Mesodermal cell (in vitro differentiated cells): Measurements from ENCODE around the gene SORCS3.
"Not testable (repeated sequence)": the region's sequence is repeated elsewhere in the genome, so short reads cannot be mapped to it uniquely, and the experiment has no call there.

Experiments used
- H3K27ac ChIP-seq: 2 replicates; pipeline ENCODE4 v1.7.0; 2013; ENCODE audit warnings: mild to moderate bottlenecking, low read depth, low read length, moderate library complexity; ENCODE audit not compliant: severe bottlenecking
- H3K36me3 ChIP-seq: 2 replicates; pipeline ENCODE4 v1.7.1; 2013; ENCODE audit warnings: mild to moderate bottlenecking, low read length, moderate library complexity; ENCODE audit not compliant: control insufficient read depth, insufficient read depth
- H3K4me1 ChIP-seq: one replicate; pipeline ENCODE4 v1.7.1; 2013; ENCODE audit warnings: mild to moderate bottlenecking, low read length; ENCODE audit not compliant: insufficient read depth, control insufficient read depth, poor library complexity, severe bottlenecking
- H3K4me3 ChIP-seq: 2 replicates; pipeline ENCODE4 v1.7.0; 2013; ENCODE audit warnings: low read length, control low read depth, mild to moderate bottlenecking; ENCODE audit not compliant: insufficient read depth, poor library complexity, severe bottlenecking; ENCODE audit errors: extremely low read depth
- H3K9me3 ChIP-seq: 2 replicates; pipeline ENCODE4 v1.7.1; 2013; ENCODE audit warnings: mild to moderate bottlenecking, low read length, moderate library complexity; ENCODE audit not compliant: control insufficient read depth
- WGBS, 2 experiments: methylation state at CpG; one replicate each; pipeline ENCODE4 v1.1.5; 2013; ENCODE audit warnings: missing lambda C conversion rate in 2 of 2; ENCODE audit not compliant: insufficient coverage in 2 of 2; 5-methylcytosine and 5-hydroxymethylcytosine counted together

Gene SORCS3

DNA sequence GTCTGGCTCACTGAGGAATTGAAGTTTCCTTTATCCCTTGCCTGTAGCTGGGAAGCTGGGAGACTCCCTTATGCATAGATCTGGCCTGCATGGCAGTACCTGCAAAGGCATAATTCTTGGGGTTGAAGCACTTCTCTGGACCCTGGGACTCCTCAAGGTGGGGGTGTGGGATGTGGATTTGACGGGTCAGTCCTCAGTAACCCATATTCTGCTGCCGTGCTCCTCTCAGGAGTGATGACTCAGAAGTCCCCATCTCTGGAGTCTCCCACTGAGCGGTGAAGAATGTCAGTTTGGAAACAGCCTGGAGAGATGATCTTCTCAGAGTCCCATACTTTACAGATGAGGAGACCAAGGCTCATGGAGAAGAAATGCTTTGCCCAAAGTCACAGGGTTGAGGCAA, 49.0 kb downstream of the SORCS3 start:
- Histone ChIP-seq H3K4me3 (no peak overlapping the region), H3K27ac (no peak overlapping the region), H3K4me1 (no peaks in the 10 kb centered on the region), H3K9me3 (no peaks in the 10 kb centered on the region), H3K36me3 (no peaks in the 10 kb centered on the region)
- 90% methylated on average over 3 of the region's 3 CpGs; no CpG with 5 or more reads in 1 of the 2 experiments for WGBS, 2 experiments

GRCh38 chr10:104690959-104691358, 49.9 kb downstream of the SORCS3 start:
- no peak overlapping the region for H3K27ac ChIP-seq
- no peak overlapping the region for H3K4me3 ChIP-seq
- no peaks in the 10 kb centered on the region for H3K9me3 ChIP-seq
- no peaks in the 10 kb centered on the region for H3K4me1 ChIP-seq
- no peaks in the 10 kb centered on the region for H3K36me3 ChIP-seq
- 75% methylated on average over 1 of the region's 1 CpG for WGBS, 2 experiments

GRCh38 chr10:104694074-104694473, 53.0 kb downstream of the SORCS3 start:
- no peak overlapping the region for H3K4me3 ChIP-seq
- WGBS, 2 experiments = 80% methylated on average over 1 of the region's 1 CpG; no CpG with 5 or more reads in 1 of the 2 experiments
- no peak overlapping the region for H3K27ac ChIP-seq
- no peaks in the 10 kb centered on the region for H3K4me1 ChIP-seq
- no peaks in the 10 kb centered on the region for H3K36me3 ChIP-seq
- no peaks in the 10 kb centered on the region for H3K9me3 ChIP-seq

- H3K4me1 ChIP-seq, H3K9me3 ChIP-seq, H3K4me3 ChIP-seq, H3K27ac ChIP-seq, H3K36me3 ChIP-seq: not testable (repeated sequence)
- WGBS, 2 experiments = 79% methylated on average over 2 of the region's 4 CpGs; no CpG with 5 or more reads in 1 of the 2 experiments
Observed at GRCh38 chr10:104703262-104703661, 62.2 kb downstream of the SORCS3 start.

GRCh38 chr10:104706886-104707285, 65.8 kb downstream of the SORCS3 start:
- no peak overlapping the region for H3K4me3 ChIP-seq
- WGBS, 2 experiments = 85 to 96% methylated on average over 2 to 4 of the region's 4 CpGs
- no peaks in the 10 kb centered on the region for H3K4me1 ChIP-seq
- no peak overlapping the region for H3K27ac ChIP-seq
- H3K9me3 ChIP-seq = no peaks in the 10 kb centered on the region
- H3K36me3 ChIP-seq = no peaks in the 10 kb centered on the region

- H3K27ac ChIP-seq = no peak overlapping the region
- no peaks in the 10 kb centered on the region for H3K9me3 ChIP-seq
- H3K36me3 ChIP-seq = no peaks in the 10 kb centered on the region
- H3K4me1 ChIP-seq = no peaks in the 10 kb centered on the region
- no peak overlapping the region for H3K4me3 ChIP-seq
- WGBS, 2 experiments = 69 to 78% methylated on average over 3 of the region's 4 CpGs
Observed at GRCh38 chr10:104707602-104708459, 66.7 kb downstream of the SORCS3 start.

DNA sequence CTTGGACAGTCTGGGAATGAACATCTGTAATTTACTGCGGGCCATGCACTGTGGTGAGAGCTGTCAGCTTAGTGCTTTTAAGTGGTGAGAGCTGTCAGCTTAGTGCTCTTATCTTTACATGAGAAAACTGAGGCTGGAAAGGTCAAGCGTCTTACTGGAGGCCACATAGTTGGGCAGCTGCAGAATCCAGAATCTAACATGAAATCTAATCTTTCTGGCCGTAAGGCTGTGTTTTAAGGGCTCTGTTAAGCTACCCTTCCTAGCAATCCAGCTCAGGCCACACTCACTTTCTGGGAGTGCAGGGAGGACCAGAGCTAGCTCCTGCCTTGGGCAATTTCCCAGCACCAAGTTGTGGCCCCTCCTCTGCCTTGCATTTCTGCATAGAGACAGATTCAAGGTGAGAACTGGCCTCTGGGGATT, 70.2 kb downstream of the SORCS3 start:
- H3K27ac ChIP-seq = no peak overlapping the region
- H3K9me3 ChIP-seq = no peaks in the 10 kb centered on the region
- H3K36me3 ChIP-seq = no peaks in the 10 kb centered on the region
- H3K4me3 ChIP-seq = no peak overlapping the region
- no peaks in the 10 kb centered on the region for H3K4me1 ChIP-seq
- WGBS, 2 experiments = 58 to 81% methylated on average over 3 of the region's 3 CpGs

DNA sequence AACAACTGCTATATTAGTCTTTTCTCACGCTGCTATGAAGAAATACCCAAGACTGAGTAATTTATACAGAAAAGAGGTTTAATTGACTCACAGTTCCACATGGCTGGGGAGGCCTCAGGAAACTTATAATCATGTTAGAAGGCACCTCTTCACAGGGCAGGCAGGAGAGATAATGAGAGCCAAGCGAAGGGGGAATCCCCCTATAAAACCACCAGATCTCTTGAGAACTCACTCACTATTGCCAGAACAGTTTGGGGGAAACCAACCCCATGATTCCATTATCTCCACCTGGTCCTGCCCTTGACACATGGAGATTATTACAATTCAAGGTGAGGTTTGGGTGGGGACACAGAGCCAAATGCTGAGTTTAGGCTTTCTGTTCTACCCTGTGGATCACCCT, 89.5 kb downstream of the SORCS3 start:
- H3K9me3 ChIP-seq, H3K4me1 ChIP-seq, H3K27ac ChIP-seq, H3K36me3 ChIP-seq, H3K4me3 ChIP-seq: not testable (repeated sequence)
- no CpG with 5 or more reads among the region's 2 CpGs for WGBS, 2 experiments

DNA sequence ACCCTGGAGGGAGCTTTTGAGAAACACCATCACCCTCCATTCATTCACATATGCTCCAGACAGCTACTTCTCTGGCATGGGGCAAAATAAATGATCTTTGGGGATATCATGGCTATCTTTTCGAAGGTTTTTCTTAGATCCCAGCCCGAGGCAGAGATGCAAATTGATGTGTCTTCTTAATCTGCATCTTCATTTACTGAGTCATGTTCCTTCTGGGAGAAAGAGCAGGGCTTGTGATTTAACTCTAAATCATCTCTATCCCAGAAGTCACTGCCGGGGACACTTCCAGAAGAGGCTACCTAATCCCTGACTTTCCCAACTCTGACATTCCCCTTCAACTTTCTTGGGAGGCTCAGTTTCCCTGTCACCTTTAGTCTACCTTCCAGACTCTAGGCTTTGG, 90.1 kb downstream of the SORCS3 start:
- WGBS, 2 experiments = 72 to 83% methylated on average over 3 of the region's 3 CpGs
- Histone ChIP-seq H3K27ac (no peak overlapping the region), H3K4me3 (no peak overlapping the region), H3K36me3 (no peaks in the 10 kb centered on the region), H3K9me3 (no peaks in the 10 kb centered on the region), H3K4me1 (no peaks in the 10 kb centered on the region)

GRCh38 chr10:104732222-104732621, 91.1 kb downstream of the SORCS3 start:
- 52 to 90% methylated on average over 2 to 3 of the region's 3 CpGs for WGBS, 2 experiments
- Histone ChIP-seq H3K4me1 (no peaks in the 10 kb centered on the region), H3K27ac (no peak overlapping the region), H3K36me3 (no peaks in the 10 kb centered on the region), H3K4me3 (no peak overlapping the region), H3K9me3 (no peaks in the 10 kb centered on the region)

DNA sequence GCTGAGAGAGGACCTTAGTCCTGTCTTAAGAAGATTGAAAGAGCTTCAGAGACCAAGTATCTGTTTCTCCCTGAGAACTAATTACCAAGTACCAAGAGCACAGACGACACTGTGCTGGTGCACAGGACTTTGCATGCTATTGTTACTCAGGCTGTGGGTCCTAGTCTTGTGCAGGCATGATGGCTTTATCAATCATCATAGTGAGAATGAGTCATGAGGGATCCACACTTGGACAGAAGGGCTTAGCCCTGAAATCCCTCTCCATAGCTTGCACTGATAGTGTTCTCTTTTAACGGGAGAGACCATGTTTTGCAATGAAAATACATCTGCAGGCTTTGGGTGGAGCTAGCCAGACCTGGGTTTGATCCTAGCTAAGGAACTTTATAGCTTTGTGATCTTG, 93.3 kb downstream of the SORCS3 start:
- WGBS, 2 experiments = 33 to 50% methylated on average over 1 of the region's 2 CpGs
- no peaks in the 10 kb centered on the region for H3K4me1 ChIP-seq
- no peaks in the 10 kb centered on the region for H3K36me3 ChIP-seq
- H3K9me3 ChIP-seq = no peaks in the 10 kb centered on the region
- H3K27ac ChIP-seq = no peak overlapping the region
- no peak overlapping the region for H3K4me3 ChIP-seq
